HEK293 (cell line): ENCODE measurements around the gene CEP170B.

Source experiments
- CTCF ChIA-PET: fragments of 350-600 bp; formaldehyde crosslinking; extraction: SDS; loops from one replicate; lab custom pipeline; 2021; ENCODE audit warnings: antibody characterized with exemption; lab: Yijun Ruan, JAX
- POLR2A ChIA-PET: fragments of 300-600 bp; formaldehyde crosslinking; extraction: SDS; loops from one replicate; lab custom pipeline; 2020; ENCODE audit warnings: antibody characterized with exemption, inconsistent platforms; lab: Yijun Ruan, JAX
- H3K27ac ChIP-seq: fragments of 200-500 bp; sonication (Bioruptor generic); 2 replicates; pipeline ENCODE4 v1.5.1; 2014; ENCODE audit warnings: low read depth, low read length, control low read depth, inconsistent platforms; ENCODE audit errors: extremely low read depth
- H3K36me3 ChIP-seq, 2 experiments: fragments of 200-500 bp in 1 of 2; sonication (Bioruptor generic) in 1 of 2; 1 replicate in 1 of 2; 2 replicates in 1 of 2; pipeline ENCODE4 v1.5.1; 2014 to 2017; ENCODE audit warnings: inconsistent platforms in 2 of 2, low read length in 2 of 2; ENCODE audit not compliant: control insufficient read depth in 2 of 2, insufficient read depth in 1 of 2
- H3K4me1 ChIP-seq: fragments of 200-500 bp; sonication (Bioruptor generic); 2 replicates; pipeline ENCODE4 v1.5.1; 2014; ENCODE audit warnings: mild to moderate bottlenecking, low read length, inconsistent platforms; ENCODE audit not compliant: control insufficient read depth, insufficient read depth
- H3K4me3 ChIP-seq: 2 replicates; pipeline ENCODE4 v1.5.1; 2011; ENCODE audit warnings: low read depth, mild to moderate bottlenecking, control low read depth, low read length, moderate library complexity
- H3K9me3 ChIP-seq: fragments of 200-500 bp; sonication (Bioruptor generic); 2 replicates; pipeline ENCODE4 v1.5.1; 2014; ENCODE audit warnings: low read depth, low read length, inconsistent platforms; ENCODE audit not compliant: control insufficient read depth, insufficient read depth
- BCL6B ChIP-seq: fragments of 450-650 bp; formaldehyde crosslinking; IDR thresholded peaks from 2 replicates; pipeline ENCODE4 v1.5.1; 2017; ENCODE audit warnings: missing biosample characterization, missing genetic modification characterization
- GLIS2 ChIP-seq: fragments of 450-650 bp; formaldehyde crosslinking; IDR thresholded peaks from 2 replicates; pipeline ENCODE4 v1.5.1; 2016; ENCODE audit warnings: missing biosample characterization, missing genetic modification characterization
- KLF1 ChIP-seq: fragments of 450-650 bp; formaldehyde crosslinking; IDR thresholded peaks from 2 replicates; pipeline ENCODE4 v1.5.1; 2016; ENCODE audit warnings: missing biosample characterization, missing genetic modification characterization
- KLF8 ChIP-seq: fragments of 450-650 bp; formaldehyde crosslinking; IDR thresholded peaks from 2 replicates; pipeline ENCODE4 v1.5.1; 2016; ENCODE audit warnings: missing biosample characterization, missing genetic modification characterization
- SP3 ChIP-seq: fragments of 450-650 bp; formaldehyde crosslinking; IDR thresholded peaks from 2 replicates; pipeline ENCODE4 v1.5.1; 2016; ENCODE audit warnings: missing biosample characterization, missing genetic modification characterization
- SP7 ChIP-seq: fragments of 450-650 bp; formaldehyde crosslinking; IDR thresholded peaks from 2 replicates; pipeline ENCODE4 v1.5.1; 2016; ENCODE audit warnings: missing biosample characterization, missing genetic modification characterization
- YY2 ChIP-seq: fragments of 450-650 bp; formaldehyde crosslinking; IDR thresholded peaks from 2 replicates; pipeline ENCODE4 v1.5.1; 2016; ENCODE audit warnings: missing biosample characterization, missing genetic modification characterization
- ZBTB10 ChIP-seq: fragments of 450-650 bp; formaldehyde crosslinking; IDR thresholded peaks from 2 replicates; pipeline ENCODE4 v1.5.1; 2016; ENCODE audit warnings: missing biosample characterization, missing genetic modification characterization
- ZBTB20 ChIP-seq: fragments of 450-650 bp; formaldehyde crosslinking; IDR thresholded peaks from 2 replicates; pipeline ENCODE4 v1.5.1; 2016; ENCODE audit warnings: missing biosample characterization, missing genetic modification characterization
- ZBTB44 ChIP-seq: fragments of 450-650 bp; IDR thresholded peaks from 2 replicates; pipeline ENCODE4 v1.5.1; 2018; ENCODE audit warnings: missing biosample characterization, mild to moderate bottlenecking, missing genetic modification characterization
- ZBTB8A ChIP-seq: fragments of 450-650 bp; formaldehyde crosslinking; IDR thresholded peaks from 2 replicates; pipeline ENCODE4 v1.5.1; 2016; ENCODE audit warnings: missing biosample characterization, missing genetic modification characterization
- ZEB2 ChIP-seq: fragments of 450-650 bp; formaldehyde crosslinking; IDR thresholded peaks from 2 replicates; pipeline ENCODE4 v1.5.1; 2016; ENCODE audit warnings: missing biosample characterization, missing genetic modification characterization
- ZFHX2 ChIP-seq: fragments of 450-650 bp; formaldehyde crosslinking; conservative IDR thresholded peaks from 2 replicates; pipeline ENCODE4 v1.5.1; 2016; ENCODE audit warnings: missing biosample characterization, missing genetic modification characterization
- ZFP3 ChIP-seq: fragments of 450-650 bp; formaldehyde crosslinking; IDR thresholded peaks from 2 replicates; pipeline ENCODE4 v1.5.1; 2016; ENCODE audit warnings: low read depth, missing biosample characterization, missing genetic modification characterization
- ZNF112 ChIP-seq: fragments of 450-650 bp; formaldehyde crosslinking; IDR thresholded peaks from 2 replicates; pipeline ENCODE4 v1.5.0; 2017; ENCODE audit warnings: missing biosample characterization, missing genetic modification characterization
- ZNF132 ChIP-seq: fragments of 450-650 bp; formaldehyde crosslinking; IDR thresholded peaks from 2 replicates; pipeline ENCODE4 v1.5.1; 2017; ENCODE audit warnings: missing biosample characterization, missing genetic modification characterization, borderline replicate concordance
- ZNF211 ChIP-seq: fragments of 450-650 bp; formaldehyde crosslinking; IDR thresholded peaks from 2 replicates; pipeline ENCODE4 v1.5.1; 2016; ENCODE audit warnings: low read depth, missing biosample characterization, missing genetic modification characterization
- ZNF248 ChIP-seq: fragments of 450-650 bp; formaldehyde crosslinking; IDR thresholded peaks from 2 replicates; pipeline ENCODE4 v1.5.1; 2017; ENCODE audit warnings: missing biosample characterization, missing genetic modification characterization
- ZNF266 ChIP-seq: fragments of 450-650 bp; formaldehyde crosslinking; IDR thresholded peaks from 2 replicates; pipeline ENCODE4 v1.5.1; 2016; ENCODE audit warnings: missing biosample characterization, missing genetic modification characterization, low read depth
- ZNF335 ChIP-seq: fragments of 450-650 bp; formaldehyde crosslinking; conservative IDR thresholded peaks from 2 replicates; pipeline ENCODE4 v1.5.1; 2016; ENCODE audit warnings: missing biosample characterization, missing genetic modification characterization
- ZNF394 ChIP-seq: fragments of 450-650 bp; formaldehyde crosslinking; IDR thresholded peaks from 2 replicates; pipeline ENCODE4 v1.5.1; 2016; ENCODE audit warnings: missing biosample characterization, missing genetic modification characterization, mild to moderate bottlenecking, moderate library complexity, borderline replicate concordance
- ZNF561 ChIP-seq: fragments of 450-650 bp; IDR thresholded peaks from 2 replicates; pipeline ENCODE4 v1.5.1; 2018; ENCODE audit warnings: missing biosample characterization, missing genetic modification characterization, borderline replicate concordance
- ZNF624 ChIP-seq: fragments of 450-650 bp; formaldehyde crosslinking; IDR thresholded peaks from 2 replicates; pipeline ENCODE4 v1.5.1; 2017; ENCODE audit warnings: missing biosample characterization, missing genetic modification characterization
- ZNF629 ChIP-seq: fragments of 450-650 bp; formaldehyde crosslinking; IDR thresholded peaks from 2 replicates; pipeline ENCODE4 v1.5.1; 2017; ENCODE audit warnings: missing biosample characterization, missing genetic modification characterization
- ZNF658 ChIP-seq: fragments of 450-650 bp; formaldehyde crosslinking; IDR thresholded peaks from 2 replicates; pipeline ENCODE4; 2016; ENCODE audit warnings: missing biosample characterization, missing genetic modification characterization
- ZNF677 ChIP-seq: fragments of 450-650 bp; IDR thresholded peaks from 2 replicates; pipeline ENCODE4 v1.5.0; 2018; ENCODE audit warnings: missing biosample characterization, mild to moderate bottlenecking, missing genetic modification characterization, moderate library complexity
- ZNF692 ChIP-seq: fragments of 450-650 bp; formaldehyde crosslinking; IDR thresholded peaks from 2 replicates; pipeline ENCODE4 v1.5.1; 2016; ENCODE audit warnings: missing biosample characterization, missing genetic modification characterization
- ZNF76 ChIP-seq: fragments of 450-650 bp; formaldehyde crosslinking; IDR thresholded peaks from 2 replicates; pipeline ENCODE4; 2016; ENCODE audit warnings: low read depth, missing biosample characterization, missing genetic modification characterization, borderline replicate concordance
- ZSCAN5A ChIP-seq: fragments of 450-650 bp; formaldehyde crosslinking; IDR thresholded peaks from 2 replicates; pipeline ENCODE4 v1.5.1; 2016; ENCODE audit warnings: missing biosample characterization, missing genetic modification characterization

Gene CEP170B

GRCh38 chr14:104932676-104933631, 67.9 kb downstream of the CEP170B start:
- POLR2A ChIA-PET, result interaction anchor here (0.9 to 1.2 kb wide), 3 partner anchors 33 to 42 kb away, joined by 3 to 5 read pairs (median 4); no protein-coding TSS in a partner anchor
- Histone ChIP-seq H3K4me3 (peak overlapping the region; percentile 32), H3K9me3 (no peaks in the 10 kb centered on the region), H3K4me1 (no peaks in the 10 kb centered on the region), H3K27ac (peak overlapping the region; percentile 49; the same call in 1 of the 2 replicates), H3K36me3 (no peaks in the 10 kb centered on the region)
- CTCF ChIA-PET, result interaction anchor here (0.7 kb wide), 1 partner anchor 34 kb away, joined by 3 read pairs; no protein-coding TSS in a partner anchor
- no peak for TF ChIP-seq ZNF677 (tag by site-specific recombination)
- peak; percentile 73 for TF ChIP-seq ZNF692 (tag by site-specific recombination)
- TF ChIP-seq ZFHX2 (tag by site-specific recombination), result peak; percentile 83
- no peak for TF ChIP-seq ZNF658 (tag by site-specific recombination)
- peak; percentile 42; the same call in 1 of the 2 replicates for TF ChIP-seq ZBTB20 (tag by site-specific recombination)
- no peak for TF ChIP-seq ZNF624 (tag by site-specific recombination)
- no peak for TF ChIP-seq ZNF112
- TF ChIP-seq ZNF132 (tag by site-specific recombination), result no peak
- peak; percentile 66; the same call in 1 of the 2 replicates for TF ChIP-seq ZNF76 (tag by site-specific recombination)
- 0 out of 2 replicates have a peak, but pooled peaks have one; percentile 30 for TF ChIP-seq ZSCAN5A (tag by site-specific recombination)
- no peak for TF ChIP-seq BCL6B (tag by site-specific recombination)
- TF ChIP-seq ZNF394 (tag by site-specific recombination), result peak; percentile 24; the same call in 1 of the 2 replicates
- TF ChIP-seq GLIS2 (tag by site-specific recombination), result peak; percentile 54; the same call in 1 of the 2 replicates
- peak; percentile 68; the same call in 1 of the 2 replicates for TF ChIP-seq KLF8 (tag by site-specific recombination)
- TF ChIP-seq ZNF248 (tag by site-specific recombination), result no peak
- no peak for TF ChIP-seq ZNF211 (tag by site-specific recombination)
- TF ChIP-seq ZEB2, result 0 out of 2 replicates have a peak, but pooled peaks have one; percentile 27
- TF ChIP-seq ZBTB44, result no peak
- TF ChIP-seq KLF1 (tag by site-specific recombination), result peak; percentile 83
- TF ChIP-seq ZBTB8A (tag by site-specific recombination), result peak; percentile 86
- no peak for TF ChIP-seq ZBTB10 (tag by site-specific recombination)
- peak; percentile 69 for TF ChIP-seq SP3 (tag by site-specific recombination)
- TF ChIP-seq ZNF561 (tag by site-specific recombination), result peak; percentile 72; the same call in 1 of the 2 replicates
- peak; percentile 59 for TF ChIP-seq ZNF335 (tag by site-specific recombination)
- 0 out of 2 replicates have a peak, but pooled peaks have one; percentile 27 for TF ChIP-seq ZNF629 (tag by site-specific recombination)
- no peak for TF ChIP-seq ZFP3 (tag by site-specific recombination)
- no peak for TF ChIP-seq YY2 (tag by site-specific recombination)
- no peak for TF ChIP-seq ZNF266
- peak; percentile 51; the same call in 1 of the 2 replicates for TF ChIP-seq SP7
